ENCODE results near the gene ULBP2. TPM values are rescaled to one million over a fixed set of nuclear protein-coding genes. Genes with fewer than 3 reads are reported as not detected.

ULBP2 gene
- polyA plus RNA-seq: 11.8 to 15.7 TPM (median 14.0 TPM) in 3 replicates
- polyA plus RNA-seq (2011; ENCODE audit: low read depth): 4.9 TPM
- polyA plus RNA-seq (2011; cell fraction: cytosol; rRNA removed): 12.0 and 13.7 TPM in 2 replicates
- 33.5 and 35.2 TPM in 2 replicates for polyA plus RNA-seq (2011; cell fraction: nucleus; rRNA removed)
- 8.1 and 11.0 TPM in 2 replicates for polyA plus RNA-seq (2012; ENCODE audit: low replicate concordance)
- polyA minus RNA-seq: 6.8 to 12.5 TPM (median 7.4 TPM) in 3 replicates
- 9.2 TPM for polyA minus RNA-seq (2011; cell fraction: cytosol; rRNA and poly(A)+ RNA removed)
- polyA minus RNA-seq (2011; cell fraction: nucleus; rRNA and poly(A)+ RNA removed): 6.9 and 7.6 TPM in 2 replicates

GRCh38 chr6:149941583-149942460 lies at the start of gene ULBP2:
Gene ULBP2 (plus strand): TSS chr6:149942014. CDS start chr6:149942073, 59 bp downstream.
- DNase-seq (ENCODE audit: low read depth, low spot score): peak; percentile 85
- Histone ChIP-seq H3K4me2 (ENCODE audit: control insufficient read depth, extremely low read depth, insufficient read depth, low read depth, low read length) (peak within 1 kb of the TSS; percentile 90), H3K9ac (ENCODE audit: control insufficient read depth, extremely low read depth, insufficient read depth, low read length) (peak within 1 kb of the TSS; percentile 65), H3K79me2 (ENCODE audit: control insufficient read depth, insufficient read depth, low read length) (no peaks in the 10 kb centered on the region), H3K27me3 (ENCODE audit: control insufficient read depth, extremely low read depth, insufficient read depth, low read length) (peaks cover 11% of the 10 kb centered on the region), H3K9me3 (ENCODE audit: control insufficient read depth, low read depth, low read length) (no peaks in the 10 kb centered on the region), H3K36me3 (ENCODE audit: control insufficient read depth in 2 of 2, extremely low read depth in 1 of 2, insufficient read depth in 2 of 2, low read length in 2 of 2) (peaks cover 0 to 2% of the 10 kb centered on the region in 2 experiments), H3K4me3 (ENCODE audit: control insufficient read depth in 2 of 3, extremely low read depth in 1 of 3, insufficient read depth in 2 of 3, low read depth in 1 of 3, low read length in 3 of 3) (peak within 1 kb of the TSS; percentile 68 to 79 (median 76)), H3K27ac (ENCODE audit: control insufficient read depth, insufficient read depth, low read length) (peak within 1 kb of the TSS; percentile 29), H4K20me1 (ENCODE audit: control insufficient read depth, extremely low read depth, insufficient read depth, low read length) (no peaks in the 10 kb centered on the region), H3K9me1 (ENCODE audit: control insufficient read depth, extremely low read depth, insufficient read depth, low read length) (no peaks in the 10 kb centered on the region), H2AFZ (ENCODE audit: control insufficient read depth, low read length) (peak within 1 kb of the TSS; percentile 95), H3K4me1 (ENCODE audit: control insufficient read depth, extremely low read depth, insufficient read depth, low read length) (peaks cover 13% of the 10 kb centered on the region)
- dilution Hi-C loops (cut with MboI; ENCODE audit: extremely low pct_ligation_motif_present, low sequenced_read_pairs): no loop called here
- TF ChIP-seq EZH2 (IDR thresholded peaks at IDR 0.05; ENCODE audit: low read length) (no peak), CTCF (optimal IDR thresholded peaks at IDR 0.05 in 1 of 3, IDR thresholded peaks at IDR 0.05 in 1 of 3, conservative IDR thresholded peaks at IDR 0.05 in 1 of 3; ENCODE audit: extremely low read depth in 1 of 3, insufficient read depth in 2 of 3, low read length in 3 of 3) (no peak)
- peak; percentile 9 for FAIRE-seq

- no peak for TF ChIP-seq CTCF (optimal IDR thresholded peaks at IDR 0.05 in 1 of 3, IDR thresholded peaks at IDR 0.05 in 1 of 3, conservative IDR thresholded peaks at IDR 0.05 in 1 of 3; ENCODE audit: extremely low read depth in 1 of 3, insufficient read depth in 2 of 3, low read length in 3 of 3)
- TF ChIP-seq EZH2 (IDR thresholded peaks at IDR 0.05; ENCODE audit: low read length): no peak
- Histone ChIP-seq H4K20me1 (ENCODE audit: control insufficient read depth, extremely low read depth, insufficient read depth, low read length) (no peaks in the 10 kb centered on the region), H3K9me3 (ENCODE audit: control insufficient read depth, low read depth, low read length) (no peaks in the 10 kb centered on the region), H3K9me1 (ENCODE audit: control insufficient read depth, extremely low read depth, insufficient read depth, low read length) (no peaks in the 10 kb centered on the region), H3K4me1 (ENCODE audit: control insufficient read depth, extremely low read depth, insufficient read depth, low read length) (peaks cover 57% of the 10 kb centered on the region), H2AFZ (ENCODE audit: control insufficient read depth, low read length) (no peak overlapping the region), H3K4me3 (ENCODE audit: control insufficient read depth in 2 of 3, extremely low read depth in 1 of 3, insufficient read depth in 2 of 3, low read depth in 1 of 3, low read length in 3 of 3) (no peak overlapping the region), H3K9ac (ENCODE audit: control insufficient read depth, extremely low read depth, insufficient read depth, low read length) (no peak overlapping the region), H3K36me3 (ENCODE audit: control insufficient read depth in 2 of 2, extremely low read depth in 1 of 2, insufficient read depth in 2 of 2, low read length in 2 of 2) (no peaks in the 10 kb centered on the region), H3K79me2 (ENCODE audit: control insufficient read depth, insufficient read depth, low read length) (no peaks in the 10 kb centered on the region), H3K4me2 (ENCODE audit: control insufficient read depth, extremely low read depth, insufficient read depth, low read depth, low read length) (peak overlapping the region; percentile 57), H3K27ac (ENCODE audit: control insufficient read depth, insufficient read depth, low read length) (no peak overlapping the region), H3K27me3 (ENCODE audit: control insufficient read depth, extremely low read depth, insufficient read depth, low read length) (no peaks in the 10 kb centered on the region)
- dilution Hi-C loops (cut with MboI; ENCODE audit: extremely low pct_ligation_motif_present, low sequenced_read_pairs): no loop called here
- DNase-seq (ENCODE audit: low read depth, low spot score) (no peak), FAIRE-seq (no peak)
These were observed 46.7 kb upstream of the ULBP2 start for GRCh38 chr6:149895048-149895590.

Data from keratinocyte (primary cell).